Prostate gland (tissue), 2 donors: ENCODE results near the gene PLEKHG1. TPM values are rescaled to one million over a fixed set of nuclear protein-coding genes. Genes with fewer than 3 reads are reported as not detected.

Experiments used
- DNase-seq: peaks from one replicate; pipeline ENCODE4 v3.0.0-alpha.2; 2019; ENCODE audit warnings: low spot score
- H3K27ac ChIP-seq, 2 donors: fragments of 200-600 bp; sonication (generic); 2 replicates each; pipeline ENCODE4 v1.5.1; 2017 to 2019
- H3K27me3 ChIP-seq: fragments of 200-600 bp; sonication (generic); replicated peaks from 2 replicates; pipeline ENCODE4 v1.5.1; 2019; ENCODE audit not compliant: insufficient read depth
- H3K36me3 ChIP-seq, 2 donors: fragments of 200-600 bp; sonication (generic); 1 replicate in 1 of 2; 2 replicates in 1 of 2; pipeline versions ENCODE4 v1.5.1 to v1.8.1; 2017 to 2019
- H3K4me1 ChIP-seq: fragments of 200-600 bp; sonication (generic); replicated peaks from 2 replicates; pipeline ENCODE4 v1.5.1; 2019
- H3K4me3 ChIP-seq, 2 donors: fragments of 200-600 bp; sonication (generic); 2 replicates each; pipeline ENCODE4 v1.5.1; 2017 to 2019
- H3K9me3 ChIP-seq: fragments of 200-600 bp; sonication (generic); 2 replicates; pipeline ENCODE4 v1.5.1; 2017
- CTCF ChIP-seq, 4 experiments: fragments of 200-600 bp in 2 of 4; fragments of 450-650 bp in 2 of 4; sonication (generic) in 2 of 4; IDR thresholded peaks; 1 replicate in 3 of 4; 2 replicates in 1 of 4; pipeline ENCODE4 v1.5.1; 2016 to 2019; ENCODE audit warnings: antibody characterized with exemption in 4 of 4, mild to moderate bottlenecking in 2 of 4, moderate library complexity in 2 of 4
- POLR2A ChIP-seq: fragments of 450-650 bp; IDR thresholded peaks from one replicate; pipeline ENCODE4 v1.6.1; 2016; ENCODE audit warnings: antibody characterized with exemption, mild to moderate bottlenecking
- POLR2AphosphoS5 ChIP-seq: sonication (generic); formaldehyde crosslinking; IDR thresholded peaks from one replicate; pipeline ENCODE4 v1.6.1; 2017; ENCODE audit warnings: antibody characterized with exemption
- WGBS: methylation state at CpG from one replicate; pipeline ENCODE4 v1.1.5; 2018; 5-methylcytosine and 5-hydroxymethylcytosine counted together
- intact Hi-C: fragments of 100-400 bp; cut with DNase I; formaldehyde crosslinking; loops from one replicate; pipeline ENCODE4 v1.14.2; 2022
- total RNA-seq, 2 donors: library from RNA; depleted of rRNA; stranded (reverse); fragments of >200 nt; gene quantifications; one replicate each; pipeline ENCODE4 v1.1.0, GENCODE V29; 2016

PLEKHG1 gene
- total RNA-seq, 2 donors from 2014 or later, result 4.9 to 65.4 TPM

GRCh38 chr6:150638765-150639164 lies 39.1 kb downstream of the PLEKHG1 start:
- 80% methylated on average over 1 of the region's 1 CpG for WGBS
- no peaks in the 10 kb centered on the region for H3K27me3 ChIP-seq

DNA sequence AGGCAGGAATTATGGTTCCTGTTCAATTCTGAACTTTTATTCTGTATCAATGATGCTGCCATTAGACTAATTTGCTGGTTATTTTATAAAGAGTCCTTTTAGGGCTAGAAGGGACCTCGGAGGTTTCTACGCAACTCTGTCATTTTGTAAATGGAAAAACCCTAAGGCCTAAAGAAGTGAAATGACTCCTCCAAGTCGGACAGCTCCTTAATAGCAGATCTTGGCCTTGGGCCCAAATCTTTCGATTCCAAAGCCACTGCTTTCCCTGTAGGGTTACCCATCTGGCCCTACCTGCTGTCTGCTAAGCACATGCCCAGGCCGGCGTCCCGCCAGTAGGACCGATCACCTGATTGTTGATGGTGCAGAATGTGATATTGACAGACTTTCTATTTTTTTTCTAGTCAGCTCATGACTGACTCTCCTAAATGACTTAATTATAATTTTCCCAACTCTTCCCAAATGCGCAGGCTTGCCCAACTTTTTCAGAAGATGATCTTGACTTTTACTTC lies 40.2 kb downstream of the PLEKHG1 start:
- intact Hi-C loops, result no loop called here
- no peaks in the 10 kb centered on the region for H3K36me3 ChIP-seq
- H3K9me3 ChIP-seq, result no peaks in the 10 kb centered on the region
- H3K4me3 ChIP-seq, result no peak overlapping the region
- DNase-seq, result no peak
- H3K4me1 ChIP-seq, result no peaks in the 10 kb centered on the region
- WGBS, result 91% methylated on average over 9 of the region's 9 CpGs
- no peak overlapping the region for H3K27ac ChIP-seq
- TF ChIP-seq POLR2A (no peak), POLR2AphosphoS5 (no peak)
- H3K27me3 ChIP-seq, result no peaks in the 10 kb centered on the region

More at GRCh38 chr6:150638765-150639164, 39.1 kb downstream of the PLEKHG1 start:
- no peaks in the 10 kb centered on the region for H3K9me3 ChIP-seq
- no peaks in the 10 kb centered on the region for H3K4me1 ChIP-seq
- no peak for TF ChIP-seq POLR2AphosphoS5
- TF ChIP-seq CTCF (IDR thresholded peaks at IDR 0.05), result no peak
- TF ChIP-seq POLR2A, result no peak
- H3K27ac ChIP-seq, result no peak overlapping the region
- DNase-seq, result no peak
- H3K4me3 ChIP-seq, result no peak overlapping the region
- intact Hi-C loops, result no loop called here
- H3K36me3 ChIP-seq, result no peaks in the 10 kb centered on the region

- no peak overlapping the region for H3K4me3 ChIP-seq
These were observed 41.0 kb downstream of the PLEKHG1 start for GRCh38 chr6:150640556-150641209.

GRCh38 chr6:150641398-150642139 lies 41.9 kb downstream of the PLEKHG1 start:
- H3K9me3 ChIP-seq, result no peaks in the 10 kb centered on the region
- intact Hi-C loops, result no loop called here
- no peaks in the 10 kb centered on the region for H3K27me3 ChIP-seq
- DNase-seq, result no peak
- H3K27ac ChIP-seq, result no peak overlapping the region
- no peak for TF ChIP-seq POLR2AphosphoS5
- H3K4me3 ChIP-seq, result no peak overlapping the region
- H3K36me3 ChIP-seq, result no peaks in the 10 kb centered on the region
- H3K4me1 ChIP-seq, result no peaks in the 10 kb centered on the region
- 32% methylated on average over 6 of the region's 6 CpGs for WGBS

More at GRCh38 chr6:150640556-150641209, 41.0 kb downstream of the PLEKHG1 start:
- Histone ChIP-seq H3K9me3 (no peaks in the 10 kb centered on the region), H3K4me1 (no peaks in the 10 kb centered on the region), H3K27ac (no peak overlapping the region), H3K27me3 (no peaks in the 10 kb centered on the region), H3K36me3 (no peaks in the 10 kb centered on the region)
- 91% methylated on average over 7 of the region's 7 CpGs for WGBS
- TF ChIP-seq CTCF (IDR thresholded peaks at IDR 0.05) (no peak), POLR2A (no peak), POLR2AphosphoS5 (no peak)
- no peak for DNase-seq
- intact Hi-C loops, result no loop called here

- H3K4me1 ChIP-seq, result no peaks in the 10 kb centered on the region
- 89% methylated on average over 2 of the region's 2 CpGs for WGBS
These were observed 46.5 kb downstream of the PLEKHG1 start for GRCh38 chr6:150646228-150646627.

DNA sequence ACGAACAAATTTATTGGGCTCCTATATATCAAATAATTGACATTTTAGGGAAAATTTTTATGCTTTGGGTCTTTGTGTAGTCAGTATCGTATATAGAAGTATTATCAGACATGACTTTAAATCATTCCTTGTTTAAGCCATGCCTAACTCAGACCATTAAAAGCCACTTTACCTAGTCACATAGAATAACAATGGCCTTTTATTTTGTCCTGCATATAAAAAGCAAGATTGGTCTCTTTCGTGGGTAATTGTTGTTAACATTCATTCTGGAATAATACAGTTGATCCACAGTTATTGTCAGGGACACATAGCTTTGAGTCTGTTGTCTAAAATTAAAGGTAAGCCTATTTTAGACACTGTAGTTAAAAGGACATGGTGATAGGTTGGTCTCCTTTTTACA lies 47.4 kb downstream of the PLEKHG1 start:
- no peak for DNase-seq
- intact Hi-C loops, result no loop called here
- no peaks in the 10 kb centered on the region for H3K27me3 ChIP-seq
- H3K4me3 ChIP-seq, result no peak overlapping the region
- H3K9me3 ChIP-seq, result no peaks in the 10 kb centered on the region
- no peak overlapping the region for H3K27ac ChIP-seq
- H3K36me3 ChIP-seq, result no peaks in the 10 kb centered on the region
- WGBS, result 78% methylated on average over 3 of the region's 3 CpGs
- TF ChIP-seq POLR2AphosphoS5 (no peak), CTCF (IDR thresholded peaks at IDR 0.05) (no peak), POLR2A (no peak)
- H3K4me1 ChIP-seq, result no peaks in the 10 kb centered on the region

More at GRCh38 chr6:150646228-150646627, 46.5 kb downstream of the PLEKHG1 start:
- intact Hi-C loops, result no loop called here
- Histone ChIP-seq H3K27me3 (no peaks in the 10 kb centered on the region), H3K9me3 (no peaks in the 10 kb centered on the region), H3K36me3 (no peaks in the 10 kb centered on the region), H3K4me3 (no peak overlapping the region), H3K27ac (no peak overlapping the region)
- TF ChIP-seq POLR2AphosphoS5, result no peak
- DNase-seq, result no peak
